ENCODE measurements around the gene MT1F. TPM values are rescaled to one million over a fixed set of nuclear protein-coding genes. Genes with fewer than 3 reads are reported as not detected.

The MT1F gene
- total RNA-seq, 2 donors from 2014 or later, result 3.4 TPM; not detected in 1

GRCh38 chr16:56641166-56641565, 16.6 kb upstream of the MT1F start:
- Mint-ChIP-seq H3K4me1 (peaks cover 16% of the 10 kb centered on the region), H3K27me3 (ENCODE audit: insufficient read depth) (peaks cover 100% of the 10 kb centered on the region), H3K27ac (no peak overlapping the region), H3K4me3 (no peak overlapping the region), H3K9me3 (no peaks in the 10 kb centered on the region), H3K36me3 (ENCODE audit: low read depth) (no peaks in the 10 kb centered on the region)
- H3K4me1 ChIP-seq (ENCODE audit: control insufficient read depth, insufficient read depth, low read length), result no peaks in the 10 kb centered on the region
- no peak for TF ChIP-seq CTCF (conservative IDR thresholded peaks at IDR 0.05)
- H3K27me3 ChIP-seq (ENCODE audit: control insufficient read depth, insufficient read depth, low read length, poor library complexity, severe bottlenecking), result peaks cover 100% of the 10 kb centered on the region
- H3K27ac ChIP-seq (ENCODE audit: low read depth, low read length), result no peak overlapping the region
- H3K9ac ChIP-seq (ENCODE audit: extremely low read depth, low read length, poor library complexity, severe bottlenecking), result no peak overlapping the region
- no peaks in the 10 kb centered on the region for H3K9me3 ChIP-seq (ENCODE audit: control insufficient read depth, low read length)
- DNase-seq, result no peak
- H3K36me3 ChIP-seq (ENCODE audit: control insufficient read depth, insufficient read depth, low read length), result no peaks in the 10 kb centered on the region
- no peak overlapping the region for H3K4me3 ChIP-seq (ENCODE audit: low read length)
- WGBS, 2 experiments (ENCODE audit: insufficient coverage in 1 of 2, insufficient read length in 1 of 2), result 84 to 86% methylated on average over 2 of the region's 2 CpGs

- 7 to 9% methylated on average over 21 to 42 of the region's 42 CpGs for WGBS, 2 experiments (ENCODE audit: insufficient coverage in 1 of 2, insufficient read length in 1 of 2)
- H3K9me3 ChIP-seq (ENCODE audit: control insufficient read depth, low read length), result no peaks in the 10 kb centered on the region
- Mint-ChIP-seq H3K4me1 (peaks cover 10% of the 10 kb centered on the region), H3K27me3 (ENCODE audit: insufficient read depth) (peaks cover 100% of the 10 kb centered on the region), H3K27ac (no peak overlapping the region), H3K36me3 (ENCODE audit: low read depth) (no peaks in the 10 kb centered on the region), H3K4me3 (peak overlapping the region; percentile 46), H3K9me3 (no peaks in the 10 kb centered on the region)
- DNase-seq, result peak; percentile 89
- peaks cover 100% of the 10 kb centered on the region for H3K27me3 ChIP-seq (ENCODE audit: control insufficient read depth, insufficient read depth, low read length, poor library complexity, severe bottlenecking)
- H3K27ac ChIP-seq (ENCODE audit: low read depth, low read length), result no peak overlapping the region
- no peak overlapping the region for H3K9ac ChIP-seq (ENCODE audit: extremely low read depth, low read length, poor library complexity, severe bottlenecking)
- H3K4me1 ChIP-seq (ENCODE audit: control insufficient read depth, insufficient read depth, low read length), result no peaks in the 10 kb centered on the region
- peak; percentile 75 for TF ChIP-seq CTCF (conservative IDR thresholded peaks at IDR 0.05)
- H3K4me3 ChIP-seq (ENCODE audit: low read length), result peak overlapping the region; percentile 31
- H3K36me3 ChIP-seq (ENCODE audit: control insufficient read depth, insufficient read depth, low read length), result no peaks in the 10 kb centered on the region
These were observed 14.5 kb upstream of the MT1F start for GRCh38 chr16:56643080-56643778.

GRCh38 chr16:56643833-56644232, 13.9 kb upstream of the MT1F start:
- Mint-ChIP-seq H3K27me3 (ENCODE audit: insufficient read depth) (peaks cover 100% of the 10 kb centered on the region), H3K4me1 (peaks cover 10% of the 10 kb centered on the region), H3K27ac (no peak overlapping the region), H3K4me3 (peak overlapping the region; percentile 46), H3K36me3 (ENCODE audit: low read depth) (no peaks in the 10 kb centered on the region), H3K9me3 (no peaks in the 10 kb centered on the region)
- no peak overlapping the region for H3K9ac ChIP-seq (ENCODE audit: extremely low read depth, low read length, poor library complexity, severe bottlenecking)
- DNase-seq, result no peak
- H3K4me1 ChIP-seq (ENCODE audit: control insufficient read depth, insufficient read depth, low read length), result no peaks in the 10 kb centered on the region
- H3K27ac ChIP-seq (ENCODE audit: low read depth, low read length), result no peak overlapping the region
- peaks cover 100% of the 10 kb centered on the region for H3K27me3 ChIP-seq (ENCODE audit: control insufficient read depth, insufficient read depth, low read length, poor library complexity, severe bottlenecking)
- no peak for TF ChIP-seq CTCF (conservative IDR thresholded peaks at IDR 0.05)
- 56 to 100% methylated on average over 1 to 5 of the region's 5 CpGs for whole genome bisulfite sequencing, 2 experiments (ENCODE audit: insufficient coverage in 1 of 2, insufficient read length in 1 of 2)
- no peaks in the 10 kb centered on the region for H3K9me3 ChIP-seq (ENCODE audit: control insufficient read depth, low read length)
- peak overlapping the region; percentile 31 for H3K4me3 ChIP-seq (ENCODE audit: low read length)
- no peaks in the 10 kb centered on the region for H3K36me3 ChIP-seq (ENCODE audit: control insufficient read depth, insufficient read depth, low read length)

Data from endodermal cell (in vitro differentiated cells).